Muscle layer of colon (tissue), 2 donors: Measurements from ENCODE around the gene NAP1L1.

Source experiments
- H3K27ac ChIP-seq: one replicate; pipeline ENCODE4 v1.7.0; 2013; ENCODE audit warnings: low read depth, mild to moderate bottlenecking, low read length, moderate library complexity
- H3K27me3 ChIP-seq, 2 donors: one replicate each; pipeline ENCODE4 v1.7.0; 2013; ENCODE audit warnings: low read length in 2 of 2, mild to moderate bottlenecking in 2 of 2; ENCODE audit not compliant: insufficient read depth in 2 of 2, control insufficient read depth in 1 of 2
- H3K36me3 ChIP-seq: one replicate; pipeline ENCODE4 v1.7.0; 2013; ENCODE audit warnings: mild to moderate bottlenecking, low read length; ENCODE audit not compliant: insufficient read depth
- H3K4me1 ChIP-seq: one replicate; pipeline ENCODE4 v1.7.0; 2013; ENCODE audit warnings: mild to moderate bottlenecking, low read length; ENCODE audit not compliant: insufficient read depth
- H3K4me3 ChIP-seq, 2 donors: one replicate each; pipeline ENCODE4 v1.7.0; 2013; ENCODE audit warnings: low read length in 2 of 2, low read depth in 1 of 2, mild to moderate bottlenecking in 1 of 2, moderate library complexity in 1 of 2
- H3K9ac ChIP-seq: one replicate; pipeline ENCODE4 v1.7.0; 2013; ENCODE audit warnings: low read length
- H3K9me3 ChIP-seq: one replicate; pipeline ENCODE4 v1.7.0; 2013; ENCODE audit warnings: mild to moderate bottlenecking, low read length
- donor health status: abdominal sarcoma.
- donor health status: Adenocarcinoma of cecum.

The NAP1L1 gene

GRCh38 chr12:76083904-76084862 is at the start of gene NAP1L1:
TSS of gene NAP1L1 (minus strand) at chr12:76084685. CDS start at chr12:76074219, 10,466 bp downstream.
- Histone ChIP-seq H3K27me3 (no peaks in the 10 kb centered on the region), H3K4me1 (peaks cover 19% of the 10 kb centered on the region), H3K9ac (peak within 1 kb of the TSS; percentile 76), H3K9me3 (no peaks in the 10 kb centered on the region), H3K36me3 (no peaks in the 10 kb centered on the region), H3K4me3 (peak within 1 kb of the TSS; percentile 79 to 88), H3K27ac (peak within 1 kb of the TSS; percentile 97)

- Histone ChIP-seq H3K9me3 (no peaks in the 10 kb centered on the region), H3K4me1 (no peaks in the 10 kb centered on the region), H3K4me3 (no peak overlapping the region), H3K27me3 (no peaks in the 10 kb centered on the region), H3K36me3 (no peaks in the 10 kb centered on the region), H3K9ac (no peak overlapping the region), H3K27ac (no peak overlapping the region)
Measured at GRCh38 chr12:76127588-76127987, 43.1 kb upstream of the NAP1L1 start.

GRCh38 chr12:76124456-76124855 is 40.0 kb upstream of the NAP1L1 start:
- Histone ChIP-seq H3K36me3 (no peaks in the 10 kb centered on the region), H3K4me3 (no peak overlapping the region), H3K9ac (no peak overlapping the region), H3K27ac (no peak overlapping the region), H3K9me3 (no peaks in the 10 kb centered on the region), H3K27me3 (no peaks in the 10 kb centered on the region), H3K4me1 (no peaks in the 10 kb centered on the region)

GRCh38 chr12:76123259-76124212 is 39.1 kb upstream of the NAP1L1 start:
- Histone ChIP-seq H3K4me3 (no peak overlapping the region), H3K9ac (no peak overlapping the region), H3K27me3 (no peaks in the 10 kb centered on the region), H3K27ac (no peak overlapping the region), H3K36me3 (no peaks in the 10 kb centered on the region), H3K9me3 (no peaks in the 10 kb centered on the region), H3K4me1 (no peaks in the 10 kb centered on the region)

GRCh38 chr12:76119887-76120286 is 35.4 kb upstream of the NAP1L1 start:
- no peak overlapping the region for H3K9ac ChIP-seq
- no peaks in the 10 kb centered on the region for H3K36me3 ChIP-seq
- no peak overlapping the region for H3K27ac ChIP-seq
- no peaks in the 10 kb centered on the region for H3K4me1 ChIP-seq
- no peaks in the 10 kb centered on the region for H3K27me3 ChIP-seq
- no peaks in the 10 kb centered on the region for H3K9me3 ChIP-seq
- H3K4me3 ChIP-seq: no peak overlapping the region

- Histone ChIP-seq H3K27me3 (no peaks in the 10 kb centered on the region), H3K9ac (no peak overlapping the region), H3K4me1 (no peaks in the 10 kb centered on the region), H3K9me3 (no peaks in the 10 kb centered on the region), H3K36me3 (no peaks in the 10 kb centered on the region), H3K27ac (no peak overlapping the region), H3K4me3 (no peak overlapping the region)
Measured at GRCh38 chr12:76117751-76118150, 33.3 kb upstream of the NAP1L1 start.

GRCh38 chr12:76117067-76117691 is 32.7 kb upstream of the NAP1L1 start:
- H3K9me3 ChIP-seq: no peaks in the 10 kb centered on the region
- H3K4me1 ChIP-seq: no peaks in the 10 kb centered on the region
- no peak overlapping the region for H3K4me3 ChIP-seq
- H3K9ac ChIP-seq: no peak overlapping the region
- no peaks in the 10 kb centered on the region for H3K36me3 ChIP-seq
- H3K27ac ChIP-seq: no peak overlapping the region
- no peaks in the 10 kb centered on the region for H3K27me3 ChIP-seq

- H3K27me3 ChIP-seq: no peaks in the 10 kb centered on the region
- H3K4me1 ChIP-seq: no peaks in the 10 kb centered on the region
- no peak overlapping the region for H3K9ac ChIP-seq
- H3K27ac ChIP-seq: no peak overlapping the region
- H3K9me3 ChIP-seq: no peaks in the 10 kb centered on the region
- H3K4me3 ChIP-seq: no peak overlapping the region
- no peaks in the 10 kb centered on the region for H3K36me3 ChIP-seq
Measured at GRCh38 chr12:76113800-76114757, 29.6 kb upstream of the NAP1L1 start.

GRCh38 chr12:76111209-76111749 is 26.8 kb upstream of the NAP1L1 start:
- Histone ChIP-seq H3K9ac (no peak overlapping the region), H3K27me3 (no peaks in the 10 kb centered on the region), H3K27ac (no peak overlapping the region), H3K4me3 (no peak overlapping the region), H3K36me3 (no peaks in the 10 kb centered on the region), H3K9me3 (no peaks in the 10 kb centered on the region), H3K4me1 (no peaks in the 10 kb centered on the region)

- H3K4me1 ChIP-seq: no peaks in the 10 kb centered on the region
- no peaks in the 10 kb centered on the region for H3K9me3 ChIP-seq
- no peaks in the 10 kb centered on the region for H3K36me3 ChIP-seq
- no peak overlapping the region for H3K27ac ChIP-seq
- no peak overlapping the region for H3K9ac ChIP-seq
- H3K27me3 ChIP-seq: no peaks in the 10 kb centered on the region
- no peak overlapping the region for H3K4me3 ChIP-seq
Measured at GRCh38 chr12:76109879-76110278, 25.4 kb upstream of the NAP1L1 start.
